Right ventricle myocardium superior (tissue), 1 donor: Measurements from ENCODE around the gene TRPV6. TPM values are rescaled to one million over a fixed set of nuclear protein-coding genes. Genes with fewer than 3 reads are reported as not detected.

Experiments
- ATAC-seq: fragments of 200-7000 bp; cut with Tn5 transposase; one replicate; pipeline ENCODE4 v1.9.1; 2020; ENCODE audit warnings: mild to moderate bottlenecking; ENCODE audit not compliant: poor library complexity
- DNase-seq: peaks from one replicate; pipeline ENCODE4 v3.0.0-alpha.2; 2020
- intact Hi-C: fragments of 100-400 bp; cut with DNase I; formaldehyde crosslinking; loops from one replicate; pipeline ENCODE4 v1.11.2; 2022
- total RNA-seq: library from RNA; stranded (reverse); fragmentation: NEBNext Ultra II Directional; extraction: Animal tissue kit (Norgen Biotek cat#: 25700); gene quantifications from one replicate; pipeline ENCODE4 v1.2.1, GENCODE V29; 2021
- donor health status: DM: no; HTN: yes; CAD: no; lungs with severe emphysema.

Gene TRPV6
- total RNA-seq, 1 donor from 2014 or later, result not detected

DNA sequence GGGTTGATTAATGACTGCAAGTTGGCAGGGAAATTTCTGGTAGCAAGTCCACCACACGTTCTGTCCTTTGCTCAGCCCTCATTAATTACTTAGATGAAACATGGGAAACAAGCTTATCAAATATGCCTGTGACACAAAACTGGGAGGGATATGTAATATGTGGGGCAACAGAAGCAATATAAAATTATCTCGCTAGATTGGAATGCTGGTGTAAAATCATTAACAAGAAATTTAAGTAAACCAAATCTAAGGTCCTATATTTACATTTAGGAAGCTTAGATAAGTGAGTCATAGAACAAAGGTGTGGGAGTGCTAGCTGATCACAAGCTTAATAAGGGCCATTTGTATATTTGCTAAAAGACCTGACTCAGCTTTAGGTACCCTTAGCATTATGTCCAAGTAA lies 24.5 kb upstream of the TRPV6 start:
- DNase-seq (no peak), ATAC-seq (no peak)
- intact Hi-C loops, result no loop called here

DNA sequence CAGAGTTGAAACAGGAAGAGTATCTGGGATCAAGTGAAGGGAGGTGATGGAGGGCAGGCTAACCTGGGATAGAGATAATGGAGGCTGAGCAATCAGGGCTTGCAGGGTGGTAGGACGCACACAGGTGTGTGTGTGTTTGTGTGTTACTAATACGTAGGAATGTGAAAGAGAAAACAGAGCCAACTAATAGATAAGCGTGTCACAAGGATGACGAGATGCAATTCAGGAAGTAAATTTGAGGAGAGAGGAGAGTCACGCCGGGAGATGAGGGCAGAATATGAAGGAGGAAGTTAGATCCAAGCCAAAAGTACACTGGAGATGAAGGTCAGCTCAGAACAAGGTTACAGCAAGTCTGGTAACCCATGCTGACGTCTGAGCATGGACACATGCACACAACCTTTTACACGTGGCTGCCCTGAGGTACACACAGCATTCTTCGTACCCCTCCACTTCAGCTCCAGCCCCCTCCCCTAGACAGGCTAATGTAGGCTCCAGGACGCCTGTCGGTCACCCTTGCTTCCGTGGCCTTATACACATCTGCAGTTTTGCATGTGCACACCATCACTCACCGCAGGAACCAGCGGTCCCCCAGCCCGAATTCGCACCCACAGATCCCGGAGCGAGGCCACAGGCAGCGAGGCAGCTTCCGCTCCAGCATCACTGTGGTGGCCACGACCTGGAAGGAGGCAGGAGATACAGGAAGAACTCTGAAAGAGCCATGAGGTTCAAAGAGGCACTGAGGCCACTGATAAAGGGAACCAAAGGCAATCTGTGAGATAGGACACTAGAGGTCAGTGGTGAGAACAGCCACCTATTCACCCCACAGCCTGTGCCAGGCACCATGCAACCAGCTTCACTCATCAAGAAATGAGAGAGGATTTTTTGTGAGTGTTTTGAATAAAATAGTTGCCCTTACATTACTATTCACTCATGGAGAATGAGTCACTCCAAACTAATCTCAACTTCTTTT lies 23.7 kb upstream of the TRPV6 start:
- intact Hi-C loops, result no loop called here
- no peak for ATAC-seq
- DNase-seq, result no peak

DNA sequence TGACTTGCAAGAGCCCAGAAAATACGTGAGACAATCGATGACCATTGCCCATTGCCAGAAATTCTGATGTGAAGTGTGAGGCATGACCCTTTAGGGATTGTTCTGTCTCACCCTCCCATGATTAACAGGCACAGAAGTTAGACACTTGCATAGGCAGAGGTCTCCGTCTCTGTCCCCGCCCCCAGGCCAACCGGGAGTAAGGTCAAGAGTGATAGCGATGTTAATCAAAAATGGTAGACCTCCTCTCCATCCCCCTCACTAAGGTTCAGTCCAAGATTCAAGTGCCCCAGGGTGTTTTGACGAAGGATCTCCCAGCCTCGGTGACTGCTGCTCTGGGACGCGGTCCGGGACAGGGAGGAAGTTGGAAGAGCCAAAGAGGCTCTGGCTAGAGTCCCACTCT lies 22.7 kb upstream of the TRPV6 start:
- ATAC-seq, result no peak
- intact Hi-C loops, result no loop called here
- DNase-seq, result no peak

DNA sequence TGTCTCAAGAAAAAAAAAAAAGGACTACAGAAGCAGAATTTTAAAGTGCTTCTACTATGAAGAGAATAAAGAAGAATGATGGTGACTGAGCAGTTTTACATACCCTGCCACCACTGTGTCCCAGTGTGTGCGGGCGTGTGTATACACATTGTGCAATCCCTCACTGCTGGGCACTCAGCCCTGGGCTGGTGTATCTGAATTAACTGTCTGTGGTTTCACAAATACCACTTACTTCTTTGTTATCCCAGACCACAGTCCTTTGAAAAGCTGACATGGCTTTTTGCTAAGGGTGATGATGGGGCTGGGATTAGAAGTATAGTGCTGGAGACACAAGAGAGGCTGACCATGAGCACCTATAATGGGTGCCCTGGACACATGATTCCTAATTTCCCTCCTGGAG lies 21.1 kb upstream of the TRPV6 start:
- DNase-seq (no peak), ATAC-seq (no peak)
- intact Hi-C loops, result no loop called here

DNA sequence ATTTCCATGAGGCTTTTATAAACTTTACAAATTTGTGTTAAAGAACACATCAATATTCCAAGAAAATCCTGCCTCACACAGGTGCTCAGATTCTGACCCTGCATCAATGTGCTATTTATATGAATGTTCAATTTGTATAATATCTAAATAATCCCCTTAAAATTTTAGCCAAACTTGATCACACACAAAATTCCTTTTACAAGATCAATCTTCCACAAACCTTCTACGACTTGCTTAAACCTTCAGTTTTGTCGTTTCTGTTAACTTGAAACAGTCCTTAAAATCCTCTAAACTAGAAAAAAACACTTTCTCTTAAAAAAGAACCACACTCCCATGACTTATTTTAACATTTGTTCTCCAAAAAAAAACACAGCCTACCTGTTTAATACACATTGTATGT lies 20.2 kb upstream of the TRPV6 start:
- intact Hi-C loops, result no loop called here
- ATAC-seq (no peak), DNase-seq (no peak)

DNA sequence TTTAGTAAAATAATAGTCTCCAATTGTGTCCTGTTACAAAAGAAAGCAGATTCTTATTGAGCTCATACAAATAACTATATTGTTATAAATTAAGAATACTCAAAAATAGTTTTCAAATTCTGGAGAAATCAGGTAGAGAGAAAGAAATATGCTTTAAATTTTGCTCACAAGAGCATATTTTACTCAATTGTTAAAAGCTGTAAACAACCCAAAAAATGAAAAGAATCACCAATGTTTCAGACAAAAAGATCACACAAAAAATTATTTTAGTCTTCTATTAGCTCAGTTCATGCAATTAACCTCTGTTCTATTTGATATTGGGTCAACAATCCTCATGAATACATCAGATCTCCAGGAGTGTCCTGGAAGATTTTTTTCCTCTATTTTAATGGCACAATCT lies 18.6 kb upstream of the TRPV6 start:
- intact Hi-C loops, result no loop called here
- DNase-seq (no peak), ATAC-seq (no peak)

DNA sequence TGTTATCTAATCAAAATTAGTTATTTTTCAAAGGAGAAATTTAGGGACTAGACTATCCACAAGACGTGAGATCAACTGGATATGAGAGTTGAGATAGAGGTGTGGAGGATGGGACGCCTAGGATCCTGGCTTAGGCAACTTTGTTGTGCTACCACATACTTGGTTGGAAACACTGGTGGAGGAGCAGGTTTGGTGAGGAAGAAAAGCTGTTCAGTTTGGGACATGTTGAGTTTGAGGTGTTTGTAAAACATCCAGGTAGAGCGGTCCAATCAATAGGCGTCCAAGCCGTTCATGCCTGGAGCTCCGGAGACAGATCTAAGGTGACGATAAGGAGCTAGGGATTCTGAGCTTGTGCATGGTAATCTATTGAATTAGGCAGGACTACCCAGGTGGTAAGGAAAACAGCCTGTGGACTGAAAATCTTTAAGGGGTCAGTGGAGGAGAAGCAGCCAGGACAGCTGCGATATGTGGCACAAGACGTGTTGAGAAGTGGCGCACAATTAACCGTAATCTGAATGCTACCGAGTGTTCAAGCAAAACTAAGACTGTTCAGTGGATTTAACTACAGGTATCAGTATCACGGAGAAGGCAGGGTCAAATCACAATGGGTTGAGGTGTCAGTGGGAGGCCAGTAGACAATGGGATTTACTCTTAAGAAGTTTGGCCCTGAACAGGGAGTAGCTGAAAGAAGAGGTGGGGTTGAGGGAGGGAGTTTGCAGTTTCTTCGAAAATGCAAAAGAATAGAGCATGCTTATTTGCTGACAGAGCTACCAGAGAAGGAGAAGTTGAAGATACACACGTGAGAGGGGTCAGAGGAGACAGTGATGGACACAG lies 16.1 kb upstream of the TRPV6 start:
- ATAC-seq (no peak), DNase-seq (no peak)
- intact Hi-C loops, result no loop called here

DNA sequence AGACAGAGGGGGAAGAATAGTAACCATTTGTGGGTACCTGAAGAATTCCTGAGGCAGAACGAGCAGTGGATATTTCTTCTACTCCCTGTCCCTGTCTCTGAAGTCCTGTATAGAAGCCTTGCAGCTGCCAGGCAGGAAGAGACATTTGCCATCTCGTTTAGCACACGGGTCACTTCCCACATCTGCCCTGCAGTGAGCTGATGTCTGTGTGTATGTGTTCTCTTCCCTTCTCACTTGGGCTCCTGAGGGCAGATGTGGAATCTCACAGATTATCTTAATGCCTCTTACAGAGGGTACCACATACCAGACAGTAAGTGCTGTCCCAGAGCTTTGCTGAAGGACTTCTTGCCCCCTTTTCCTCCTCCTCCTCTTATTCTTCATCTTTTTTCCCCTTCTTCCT lies 14.1 kb upstream of the TRPV6 start:
- ATAC-seq, result no peak
- intact Hi-C loops, result no loop called here
- DNase-seq, result no peak

DNA sequence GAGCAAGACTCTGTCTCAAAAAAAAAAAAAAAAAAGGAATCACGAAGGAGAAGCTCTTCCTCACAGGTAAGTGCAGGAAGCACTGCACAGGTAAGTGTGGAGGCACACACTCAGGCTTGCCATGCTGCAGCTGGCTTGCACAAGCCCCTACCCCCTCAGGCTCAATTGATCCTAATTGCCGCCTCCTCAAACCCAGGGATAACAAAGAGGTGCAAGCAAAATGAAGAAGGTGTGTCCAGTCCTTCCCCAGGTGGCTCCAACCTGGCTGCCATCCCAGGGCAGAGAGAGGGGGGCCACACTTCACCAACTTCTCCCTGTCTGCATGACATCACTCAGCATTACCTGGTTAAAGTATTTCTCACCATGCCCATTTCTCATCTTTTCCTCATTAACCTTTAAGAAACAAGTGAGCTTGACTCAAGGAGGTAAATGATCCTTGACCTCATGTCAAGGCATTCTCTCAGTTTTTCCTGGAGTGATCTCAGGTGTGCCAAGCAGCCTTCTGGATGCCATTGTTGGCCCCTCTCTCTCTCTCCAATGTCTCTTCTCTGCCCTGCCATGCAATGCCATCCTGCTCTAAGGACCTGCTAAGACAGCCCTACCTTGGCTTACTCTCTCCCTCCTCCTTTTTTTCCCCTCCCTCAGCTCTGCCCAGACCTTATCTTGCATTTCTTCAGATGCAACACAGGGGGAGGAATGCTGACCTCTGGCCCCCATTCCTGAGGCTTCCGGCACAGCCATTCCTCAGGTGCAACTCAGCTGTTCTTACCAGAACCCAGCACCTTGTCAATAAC lies 13.0 kb upstream of the TRPV6 start:
- intact Hi-C loops, result no loop called here
- no peak for DNase-seq

DNA sequence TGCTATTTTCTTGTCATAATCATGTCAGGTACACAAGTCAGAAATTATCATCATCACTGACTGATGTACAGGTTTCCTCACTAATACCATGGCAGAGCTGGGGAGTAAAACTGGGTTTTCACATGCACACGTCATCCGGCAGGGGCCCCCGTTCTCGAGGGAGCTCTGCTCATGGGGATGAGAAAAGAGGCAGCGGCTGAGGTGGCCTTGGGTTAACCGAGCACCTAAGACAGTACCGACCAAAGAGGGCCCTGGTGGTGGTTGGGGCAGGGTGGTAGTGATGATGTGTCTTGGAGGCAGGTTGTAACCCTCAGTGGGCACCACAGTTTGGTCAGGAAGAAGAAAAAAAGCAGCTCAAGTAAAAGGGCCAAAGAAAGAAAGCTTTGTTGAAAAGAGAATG lies 12.1 kb upstream of the TRPV6 start:
- intact Hi-C loops, result no loop called here
- no peak for ATAC-seq
- DNase-seq, result no peak

More for the DNA sequence above, 13.0 kb upstream of the TRPV6 start:
- ATAC-seq, result no peak

DNA sequence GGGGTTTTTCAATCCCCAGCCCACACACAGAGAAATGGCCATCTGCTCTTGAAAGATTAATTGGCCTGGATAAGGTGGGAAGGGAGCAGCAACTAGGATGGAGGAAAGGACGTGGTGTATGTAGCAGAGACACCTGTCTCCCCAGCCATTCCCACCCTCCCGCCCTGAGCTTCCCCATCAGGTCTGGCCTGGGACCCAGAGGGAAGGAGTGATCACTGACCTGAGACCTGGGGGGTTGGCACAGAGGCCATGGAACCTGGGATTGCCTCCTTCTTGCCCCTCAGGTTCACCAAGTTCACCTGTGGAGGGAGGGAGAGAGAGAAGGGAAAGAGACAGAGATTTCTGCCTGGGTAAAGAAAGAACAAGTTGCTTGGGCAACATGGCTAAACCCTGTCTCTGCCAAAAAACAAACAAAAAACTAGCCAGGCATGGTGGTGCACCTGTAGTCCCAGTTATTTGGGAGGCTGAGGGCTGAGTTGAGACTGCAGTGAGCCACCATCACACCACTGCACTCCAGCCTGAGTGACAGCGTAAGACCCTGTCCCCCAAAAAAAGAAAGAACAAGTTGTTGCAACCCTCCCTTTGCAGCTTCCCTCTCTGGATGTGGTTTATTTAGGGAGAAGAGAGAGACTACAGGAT lies 11.3 kb upstream of the TRPV6 start:
- DNase-seq (no peak), ATAC-seq (no peak)
- intact Hi-C loops, result no loop called here

DNA sequence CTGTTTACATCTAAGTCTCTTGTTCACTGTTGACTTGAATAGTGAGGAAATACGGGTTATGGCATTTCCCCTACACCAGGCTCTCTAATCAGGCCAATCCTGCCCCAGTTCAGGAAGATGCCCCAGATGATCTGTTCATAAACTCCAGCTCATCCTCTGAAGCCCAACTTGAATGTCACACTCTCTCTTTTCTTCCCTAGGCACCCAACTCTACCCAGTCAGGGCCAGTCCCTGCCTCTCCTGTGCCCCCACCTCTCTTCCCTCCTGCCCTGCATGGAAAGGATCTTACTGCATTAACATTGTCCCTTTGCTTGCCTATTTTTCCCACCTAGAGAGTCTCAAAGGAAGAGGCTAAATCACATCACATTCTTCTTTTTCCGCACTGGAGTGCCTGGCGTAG lies 10.6 kb upstream of the TRPV6 start:
- ATAC-seq, result no peak
- DNase-seq, result no peak
- intact Hi-C loops, result no loop called here

DNA sequence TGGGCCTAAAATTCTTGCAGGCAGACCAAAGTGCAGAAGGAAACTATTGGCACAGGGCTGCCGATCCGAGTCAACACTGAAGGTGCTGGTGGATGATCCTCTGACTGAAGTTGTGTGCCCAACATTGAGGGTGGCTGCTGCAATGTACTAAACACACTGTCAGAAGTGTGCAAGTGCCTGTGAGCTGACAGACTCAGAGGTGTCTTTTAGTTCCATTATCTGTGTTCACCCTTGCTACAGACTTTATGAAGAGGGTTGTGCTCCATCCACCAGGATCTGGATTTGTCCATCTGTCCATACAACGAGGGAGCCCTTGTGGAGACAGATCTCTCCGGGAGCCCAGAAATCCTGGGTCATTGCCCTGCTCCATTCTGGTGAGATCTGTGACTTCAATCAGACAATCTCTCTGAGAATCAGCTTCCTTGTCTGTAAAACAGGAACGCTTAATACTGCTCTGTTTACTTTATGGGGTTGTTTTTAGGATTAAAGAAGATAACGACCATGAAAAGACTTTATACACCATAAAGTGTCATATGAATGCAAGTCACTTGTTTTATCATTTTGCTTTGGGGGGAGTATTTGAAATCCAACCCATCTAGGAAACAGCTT lies 9.5 kb upstream of the TRPV6 start:
- DNase-seq (no peak), ATAC-seq (no peak)
- intact Hi-C loops, result no loop called here

DNA sequence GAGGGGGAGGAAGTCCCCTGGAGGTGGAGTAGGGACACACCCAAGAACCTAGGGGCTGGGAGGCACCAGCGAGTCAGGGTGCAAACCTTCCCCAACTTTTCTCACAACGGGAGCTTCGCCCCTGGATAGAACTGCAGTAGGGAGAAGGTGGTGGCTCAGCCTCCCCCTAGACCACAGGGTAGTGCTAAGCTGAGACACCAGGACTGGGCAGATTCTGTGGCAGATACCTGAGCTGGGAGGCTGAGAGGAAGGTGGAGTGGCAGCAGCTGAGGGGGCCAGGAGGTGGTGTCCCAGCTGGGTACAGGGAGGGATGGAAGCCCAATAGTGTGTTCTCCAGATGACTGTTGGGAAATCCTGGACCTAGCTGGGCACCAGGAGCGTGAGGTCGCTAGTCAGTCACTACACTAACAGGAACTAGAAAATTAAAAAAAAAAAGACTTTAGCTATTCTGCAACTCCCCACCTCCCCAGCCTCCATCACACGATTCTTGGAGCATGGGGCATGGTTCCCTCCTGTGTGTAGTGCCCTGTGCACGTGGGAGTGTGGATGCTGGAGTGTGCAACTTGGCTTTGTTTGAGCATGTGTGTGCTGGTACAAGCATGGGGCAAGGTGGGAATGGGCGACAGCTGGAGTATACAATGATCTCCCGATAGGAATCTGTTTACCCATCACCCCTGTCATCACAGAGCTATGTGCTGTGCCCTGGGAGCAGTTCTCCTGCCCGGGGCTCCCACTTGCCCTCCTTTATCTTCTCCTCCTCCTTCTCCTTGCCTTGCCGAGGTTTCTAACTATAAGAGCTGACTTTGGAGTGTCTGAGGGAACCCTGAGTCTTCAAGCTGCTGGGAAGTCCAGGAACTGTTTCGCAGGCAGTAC lies 8.8 kb upstream of the TRPV6 start:
- intact Hi-C loops, result no loop called here
- no peak for DNase-seq
- no peak for ATAC-seq

DNA sequence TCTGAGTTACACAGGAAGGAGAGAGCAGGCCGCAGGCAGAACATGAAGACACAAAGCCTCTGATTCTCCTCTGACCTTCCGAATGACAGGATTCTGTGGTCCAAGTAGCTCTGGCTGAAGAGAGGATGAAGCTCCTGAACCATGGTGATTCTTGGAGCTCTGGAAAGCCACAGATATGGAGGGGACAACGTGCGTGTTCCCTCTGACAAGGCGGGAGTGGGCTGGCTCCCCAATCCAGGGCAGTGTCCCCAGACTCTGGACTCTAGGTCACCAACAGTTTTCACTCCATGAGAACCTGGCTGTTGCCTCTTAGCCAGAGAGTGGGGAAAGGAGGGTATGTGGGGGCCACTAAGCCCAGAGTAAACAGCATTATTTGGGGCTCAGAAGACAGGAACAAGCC lies 7.4 kb upstream of the TRPV6 start:
- ATAC-seq (no peak), DNase-seq (no peak)
- intact Hi-C loops, result no loop called here

DNA sequence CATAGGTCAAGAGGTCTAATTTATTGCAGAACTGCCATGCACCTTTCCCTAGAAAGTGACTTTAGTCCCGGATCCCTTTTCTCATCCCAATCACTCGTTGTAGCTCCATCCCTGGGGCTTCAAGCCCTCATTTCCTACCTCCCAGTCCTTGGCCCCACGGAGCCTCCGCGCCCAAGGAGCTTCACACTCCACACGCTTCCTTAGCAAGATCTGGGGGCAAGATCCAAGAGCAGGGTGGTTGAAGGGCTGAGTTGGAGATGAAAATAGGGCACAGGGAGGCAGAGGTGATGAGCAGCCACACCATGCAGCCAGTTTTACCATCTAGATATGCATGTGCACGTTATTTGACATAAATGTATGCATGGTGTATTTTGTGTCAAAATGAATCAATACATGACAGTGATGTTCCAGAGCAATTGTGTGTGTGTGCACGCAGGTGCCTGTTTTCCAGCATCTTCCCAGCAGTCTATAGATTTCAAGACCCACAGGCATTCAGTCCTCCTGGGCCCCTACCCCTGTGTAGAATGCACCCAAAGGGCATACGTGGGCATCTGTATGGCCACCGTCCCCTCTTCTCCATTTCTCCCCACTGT lies 6.0 kb upstream of the TRPV6 start:
- DNase-seq (no peak), ATAC-seq (no peak)
- intact Hi-C loops, result no loop called here

DNA sequence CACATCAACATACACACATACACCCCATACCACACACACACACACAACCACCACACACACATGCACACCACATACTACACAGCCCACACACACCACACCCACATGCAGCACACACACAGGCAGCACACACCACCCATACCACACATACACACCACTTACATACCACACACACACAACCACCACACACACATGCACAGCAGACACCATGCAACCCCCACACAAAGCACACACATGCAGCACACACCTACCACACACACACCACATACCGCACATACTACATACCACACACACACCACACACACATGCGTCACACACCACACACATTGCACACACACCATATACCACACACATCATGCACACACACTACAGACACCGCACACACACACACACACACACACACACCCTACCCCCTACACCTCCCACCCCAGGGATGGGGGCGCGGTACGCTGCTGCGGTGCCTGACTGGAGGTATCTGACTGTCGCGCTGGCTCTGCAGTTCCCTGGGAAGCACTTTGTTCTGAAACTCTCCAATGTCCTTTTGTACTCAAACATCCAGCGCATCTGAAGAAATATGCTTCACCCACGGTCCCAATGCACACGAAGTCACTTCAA lies 5.4 kb upstream of the TRPV6 start:
- DNase-seq (no peak), ATAC-seq (no peak)
- intact Hi-C loops, result no loop called here
